ENCODE data around the gene CMTM5. TPM values are rescaled to one million over a fixed set of nuclear protein-coding genes. Genes with fewer than 3 reads are reported as not detected.

CMTM5 gene
- polyA plus RNA-seq, 1 experiment = not detected

GRCh38 chr14:23409475-23409874 is 32.6 kb downstream of the CMTM5 start:
- POLR2A ChIA-PET = no interaction called here
- CTCF ChIA-PET = no interaction called here
- DNase-seq (ENCODE audit: low read depth) = no peak

GRCh38 chr14:23409966-23410635 is 33.3 kb downstream of the CMTM5 start:
- no peak for DNase-seq (ENCODE audit: low read depth)
- peaks cover 6% of the 10 kb centered on the region for H3K27me3 ChIP-seq (ENCODE audit: control insufficient read depth, insufficient read depth, low read length)
- ChIA-PET CTCF (no interaction called here), POLR2A (no interaction called here)
- H3K36me3 ChIP-seq (ENCODE audit: control insufficient read depth, insufficient read depth, low read length) = no peaks in the 10 kb centered on the region
- H3K4me3 ChIP-seq (ENCODE audit: low read depth, low read length) = no peak overlapping the region
- no peak for TF ChIP-seq CTCF (IDR thresholded peaks at IDR 0.05; ENCODE audit: insufficient read depth, low read depth, low read length)

More at GRCh38 chr14:23409475-23409874, 32.6 kb downstream of the CMTM5 start:
- H3K36me3 ChIP-seq (ENCODE audit: control insufficient read depth, insufficient read depth, low read length) = no peaks in the 10 kb centered on the region
- no peak overlapping the region for H3K4me3 ChIP-seq (ENCODE audit: low read depth, low read length)
- TF ChIP-seq CTCF (IDR thresholded peaks at IDR 0.05; ENCODE audit: insufficient read depth, low read depth, low read length) = no peak
- H3K27me3 ChIP-seq (ENCODE audit: control insufficient read depth, insufficient read depth, low read length) = peaks cover 7% of the 10 kb centered on the region

- ChIA-PET POLR2A (no interaction called here), CTCF (no interaction called here)
- H3K36me3 ChIP-seq (ENCODE audit: control insufficient read depth, insufficient read depth, low read length) = no peaks in the 10 kb centered on the region
- peaks cover 4% of the 10 kb centered on the region for H3K27me3 ChIP-seq (ENCODE audit: control insufficient read depth, insufficient read depth, low read length)
- TF ChIP-seq CTCF (IDR thresholded peaks at IDR 0.05; ENCODE audit: insufficient read depth, low read depth, low read length) = no peak
- no peak for DNase-seq (ENCODE audit: low read depth)
- H3K4me3 ChIP-seq (ENCODE audit: low read depth, low read length) = no peak overlapping the region
These were observed 35.0 kb downstream of the CMTM5 start for GRCh38 chr14:23411563-23412525.

GRCh38 chr14:23413681-23414080 is 36.8 kb downstream of the CMTM5 start:
- H3K36me3 ChIP-seq (ENCODE audit: control insufficient read depth, insufficient read depth, low read length) = no peaks in the 10 kb centered on the region
- CTCF ChIA-PET = interaction anchor here (1.5 kb wide), 1 partner anchor 34 kb away, joined by 4 read pairs; no protein-coding TSS in a partner anchor
- TF ChIP-seq CTCF (IDR thresholded peaks at IDR 0.05; ENCODE audit: insufficient read depth, low read depth, low read length) = no peak
- peaks cover 2% of the 10 kb centered on the region for H3K27me3 ChIP-seq (ENCODE audit: control insufficient read depth, insufficient read depth, low read length)
- no peak for DNase-seq (ENCODE audit: low read depth)
- H3K4me3 ChIP-seq (ENCODE audit: low read depth, low read length) = no peak overlapping the region
- POLR2A ChIA-PET = no interaction called here

GRCh38 chr14:23414254-23414653 is 37.4 kb downstream of the CMTM5 start:
- no peak for DNase-seq (ENCODE audit: low read depth)
- CTCF ChIA-PET = interaction anchor here (1.5 kb wide), 1 partner anchor 34 kb away, joined by 4 read pairs; no protein-coding TSS in a partner anchor
- POLR2A ChIA-PET = no interaction called here
- Histone ChIP-seq H3K27me3 (ENCODE audit: control insufficient read depth, insufficient read depth, low read length) (peaks cover 4% of the 10 kb centered on the region), H3K4me3 (ENCODE audit: low read depth, low read length) (no peak overlapping the region), H3K36me3 (ENCODE audit: control insufficient read depth, insufficient read depth, low read length) (no peaks in the 10 kb centered on the region)
- TF ChIP-seq CTCF (IDR thresholded peaks at IDR 0.05; ENCODE audit: insufficient read depth, low read depth, low read length) = no peak

Data from BJ (cell line).